GM06990 (cell line): Measurements from ENCODE around the gene ZHX3.
A peak's percentile ranks its signal among the peaks of the same experiment; 100 is the strongest.

Experiments used
- DNase-seq: peaks from one replicate; pipeline ENCODE4 v3.0.0-alpha.2; 2011; ENCODE audit not compliant: insufficient read length; ENCODE audit errors: extremely low read depth
- H3K27me3 ChIP-seq: replicated peaks from 2 replicates; pipeline ENCODE4 v1.6.0; 2011; ENCODE audit warnings: low read length; ENCODE audit not compliant: control insufficient read depth, insufficient read depth
- H3K36me3 ChIP-seq: 2 replicates; pipeline ENCODE4 v1.5.1; 2011; ENCODE audit warnings: low read length; ENCODE audit not compliant: control insufficient read depth, insufficient read depth
- H3K4me3 ChIP-seq: replicated peaks from 2 replicates; pipeline ENCODE4 v1.5.1; 2011; ENCODE audit warnings: low read depth, mild to moderate bottlenecking, control low read depth, low read length
- CTCF ChIP-seq: IDR thresholded peaks from 2 replicates; pipeline ENCODE4 v1.5.1; 2011; ENCODE audit warnings: low read length, control low read depth, mild to moderate bottlenecking, inconsistent platforms; ENCODE audit not compliant: insufficient read depth, poor library complexity, severe bottlenecking

Gene ZHX3

DNA sequence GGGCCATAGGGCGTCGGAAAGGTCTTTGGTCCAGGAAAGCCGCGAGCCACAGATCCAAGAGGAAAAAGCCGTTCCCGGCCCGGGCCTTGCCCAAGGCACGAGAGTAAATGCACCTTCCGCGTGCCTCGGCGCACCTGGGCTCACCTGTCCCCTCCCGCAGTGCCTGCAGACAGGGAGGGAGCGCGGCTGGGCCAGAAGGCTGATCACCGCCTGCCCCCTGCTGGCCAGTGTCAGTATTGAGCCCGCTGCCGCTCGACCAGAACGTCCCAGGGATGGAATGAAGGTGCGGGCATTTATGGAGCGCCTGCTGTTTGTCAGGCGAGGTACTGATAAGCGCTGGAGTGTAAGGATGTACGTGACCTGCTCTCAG lies 22.4 kb upstream of the ZHX3 start:
- DNase-seq, result peak; percentile 77
- H3K27me3 ChIP-seq, result no peaks in the 10 kb centered on the region
- H3K36me3 ChIP-seq, result no peaks in the 10 kb centered on the region
- TF ChIP-seq CTCF, result peak; percentile 90
- H3K4me3 ChIP-seq, result no peak overlapping the region

DNA sequence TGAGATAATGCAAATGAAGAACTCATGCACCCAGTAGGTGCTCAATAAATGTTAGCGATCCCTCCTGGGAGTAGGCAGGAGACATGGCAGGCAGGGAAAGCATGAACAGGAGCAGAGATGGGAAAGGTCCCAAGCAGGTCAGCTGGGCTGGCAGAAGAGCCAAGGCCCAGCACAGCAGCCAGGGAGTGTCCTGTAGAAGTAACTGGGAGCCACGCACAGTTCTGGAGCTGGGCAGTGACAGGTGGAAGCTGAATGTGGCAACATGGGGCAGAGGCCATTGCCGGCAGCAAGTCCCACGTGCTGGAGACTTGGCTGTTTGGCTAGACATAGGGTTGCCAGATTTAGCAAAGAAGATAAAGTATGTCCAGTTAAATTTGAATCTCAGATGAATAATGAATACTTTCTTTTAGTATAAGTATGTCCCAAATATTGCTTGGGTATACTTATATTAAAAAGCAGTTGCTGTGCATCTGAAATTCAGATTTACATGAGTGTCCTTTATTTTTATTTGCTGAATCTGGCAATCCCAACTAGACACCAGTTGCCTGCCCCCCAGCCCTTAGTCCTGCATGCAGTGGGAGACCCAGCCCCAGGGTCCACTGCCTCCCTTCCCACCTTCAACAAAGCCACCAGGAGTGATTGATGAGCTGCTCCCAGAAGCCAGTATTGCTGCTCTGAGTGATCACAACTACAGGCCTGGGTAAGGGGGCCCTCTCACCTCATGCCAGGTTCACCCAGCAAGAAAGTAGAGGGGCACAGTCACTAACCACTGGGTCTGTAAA lies 19.4 kb upstream of the ZHX3 start:
- Histone ChIP-seq H3K27me3 (no peaks in the 10 kb centered on the region), H3K4me3 (no peak overlapping the region), H3K36me3 (no peaks in the 10 kb centered on the region)
- DNase-seq, result no peak
- TF ChIP-seq CTCF, result no peak

GRCh38 chr20:41335591-41335990 lies 18.1 kb upstream of the ZHX3 start:
- Histone ChIP-seq H3K27me3 (no peaks in the 10 kb centered on the region), H3K4me3 (no peak overlapping the region), H3K36me3 (no peaks in the 10 kb centered on the region)
- no peak for DNase-seq
- no peak for TF ChIP-seq CTCF

DNA sequence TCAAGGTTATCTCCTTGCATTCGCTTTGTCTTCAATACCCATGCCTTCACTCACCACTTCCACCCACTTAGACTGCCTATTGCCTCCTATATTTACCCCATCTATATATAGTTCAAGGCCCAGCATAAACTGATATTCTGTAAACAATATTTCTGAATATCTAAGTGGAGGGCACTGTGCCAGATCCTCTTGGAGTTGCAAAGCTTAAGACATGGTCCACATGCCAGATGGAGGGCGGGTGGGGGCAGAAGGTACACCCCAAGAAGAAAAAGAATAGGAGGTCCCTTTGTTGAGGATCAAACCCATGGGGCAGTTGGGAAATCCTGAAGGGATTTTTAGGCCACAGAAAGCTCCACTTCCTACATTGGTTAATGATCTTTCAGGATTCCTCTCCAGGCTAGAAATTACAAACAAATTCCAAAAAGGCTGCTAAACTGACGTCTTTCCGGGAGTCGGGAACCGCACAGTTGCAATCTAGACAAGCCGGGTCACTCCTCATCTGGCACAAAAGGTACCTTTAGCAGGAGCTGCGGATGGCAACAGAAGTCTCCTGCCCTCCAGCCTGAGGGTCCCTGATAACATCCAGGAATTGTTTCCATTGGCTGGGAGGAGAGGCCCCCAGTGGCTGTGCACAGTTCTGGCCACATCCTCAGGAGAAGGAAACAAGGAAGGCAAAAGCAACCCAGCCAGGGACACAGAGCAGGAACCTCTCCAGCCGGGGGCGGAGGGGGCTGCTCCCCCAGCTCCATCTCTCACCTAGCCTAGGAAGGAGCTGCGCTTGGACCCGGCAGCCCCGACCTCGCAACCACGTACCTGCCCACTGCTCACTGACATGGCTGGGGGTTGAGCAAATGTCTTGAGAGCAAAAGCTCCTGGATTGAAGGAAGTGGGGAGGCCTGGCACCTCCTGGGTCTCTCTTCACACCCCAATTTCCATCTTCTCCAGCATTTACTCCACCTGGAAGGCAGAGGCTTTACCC lies 17.2 kb upstream of the ZHX3 start:
- no peak for TF ChIP-seq CTCF
- H3K36me3 ChIP-seq, result no peaks in the 10 kb centered on the region
- DNase-seq, result no peak
- no peaks in the 10 kb centered on the region for H3K27me3 ChIP-seq
- no peak overlapping the region for H3K4me3 ChIP-seq

DNA sequence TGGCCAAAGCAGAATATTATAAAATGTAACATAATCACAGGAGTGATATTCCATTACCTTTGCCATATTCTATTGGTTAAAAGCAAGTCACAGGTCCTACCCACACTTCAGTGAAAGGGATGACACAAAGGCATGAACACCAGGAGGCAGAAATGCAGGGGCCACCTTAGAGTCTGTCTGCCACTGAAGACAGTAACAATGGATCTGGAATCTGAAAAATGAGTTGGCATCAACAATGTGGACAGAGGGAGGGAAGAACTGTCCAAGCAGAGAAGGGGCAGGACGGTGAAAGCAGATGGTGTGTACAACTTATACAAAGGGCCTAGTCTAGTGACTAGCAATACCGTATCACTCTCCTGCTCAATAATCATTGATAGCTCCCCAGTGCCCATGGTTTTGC lies 16.5 kb upstream of the ZHX3 start:
- H3K36me3 ChIP-seq, result no peaks in the 10 kb centered on the region
- H3K4me3 ChIP-seq, result no peak overlapping the region
- no peak for DNase-seq
- TF ChIP-seq CTCF, result no peak
- H3K27me3 ChIP-seq, result no peaks in the 10 kb centered on the region
